Cardiac septum (tissue), 1 donor: ENCODE results near the gene STUM. TPM values are rescaled to one million over a fixed set of nuclear protein-coding genes. Genes with fewer than 3 reads are reported as not detected.

ENCODE experiments used
- DNase-seq: peaks from one replicate; pipeline ENCODE4 v3.0.0-alpha.2; 2020; ENCODE audit warnings: low spot score
- intact Hi-C: fragments of 100-400 bp; cut with DNase I; formaldehyde crosslinking; loops from one replicate; pipeline ENCODE4 v1.14.0; 2022
- total RNA-seq: library from RNA; stranded (reverse); fragmentation: NEBNext Ultra II Directional; extraction: Animal tissue kit (Norgen Biotek cat#: 25700); gene quantifications from one replicate; pipeline ENCODE4 v1.2.1, GENCODE V29; 2021
- donor health status: DM: no; HTN: no; CAD: no.

Gene STUM
- total RNA-seq, 1 donor from 2014 or later = 0.78 TPM

DNA sequence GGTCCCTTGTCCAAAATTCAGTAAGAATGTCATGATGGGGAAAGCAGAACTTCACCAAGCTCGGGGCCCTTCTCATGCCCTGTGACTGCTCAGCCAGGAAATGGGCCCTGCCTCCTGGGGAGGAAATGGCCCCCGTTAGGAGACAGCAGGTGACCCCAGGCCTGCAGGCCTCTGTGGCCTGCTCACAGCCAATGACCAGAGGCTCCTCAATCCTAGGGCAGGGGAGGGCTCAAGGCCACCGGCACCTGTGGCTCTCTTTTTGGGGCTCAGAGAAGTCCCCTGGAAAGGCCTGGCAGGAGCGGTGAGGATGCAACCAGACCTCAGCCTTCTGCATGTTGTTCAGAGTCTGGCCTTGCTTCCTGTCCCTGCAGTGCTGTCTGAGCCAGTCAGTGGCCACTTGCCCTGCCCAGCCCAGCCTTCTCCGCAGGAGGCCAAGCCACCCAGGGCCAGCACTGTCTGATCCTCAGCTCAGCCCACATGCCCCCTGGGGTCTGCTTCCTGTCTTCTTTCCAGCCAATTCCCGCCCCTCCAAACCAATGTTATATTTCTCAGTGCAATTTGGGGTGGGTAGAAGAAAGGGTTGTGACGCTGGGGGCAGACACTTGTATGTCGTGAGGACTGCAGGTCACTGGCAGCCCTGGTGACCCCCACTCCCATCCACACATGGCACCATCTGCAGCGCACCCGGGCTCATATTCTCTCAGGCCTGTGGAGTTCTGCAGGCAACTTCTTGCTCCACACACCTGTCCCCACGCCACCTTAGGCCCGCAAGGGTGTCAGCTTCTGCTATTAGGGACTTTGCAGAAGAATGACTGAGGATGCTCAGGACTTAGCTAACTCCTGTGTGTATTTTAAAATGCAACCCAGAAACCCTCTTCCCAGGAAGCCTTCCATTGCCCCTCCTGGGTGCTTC is 106.9 kb downstream of the STUM start:
- no peak for DNase-seq
- intact Hi-C loops = no loop called here

DNA sequence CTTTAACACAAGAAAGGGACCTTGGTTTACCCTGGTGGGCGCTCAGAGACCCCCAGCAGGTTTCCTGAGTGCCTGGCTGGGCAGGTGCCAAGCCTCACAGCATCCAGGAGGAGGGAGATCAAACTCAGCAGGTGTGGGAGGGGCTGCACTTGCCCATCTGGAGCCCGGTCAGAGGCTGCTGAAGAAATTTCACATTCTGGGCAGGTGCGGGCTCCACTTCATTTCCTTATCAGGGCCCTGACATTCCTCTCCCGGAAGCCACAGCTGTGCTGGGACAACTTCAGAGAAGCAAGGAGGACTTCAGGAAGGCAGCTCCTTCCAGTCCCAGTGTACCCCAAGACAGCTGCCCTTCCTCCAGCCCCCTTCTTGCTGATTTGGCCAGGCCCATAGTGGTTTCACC is 107.6 kb downstream of the STUM start:
- no peak for DNase-seq
- intact Hi-C loops = no loop called here

DNA sequence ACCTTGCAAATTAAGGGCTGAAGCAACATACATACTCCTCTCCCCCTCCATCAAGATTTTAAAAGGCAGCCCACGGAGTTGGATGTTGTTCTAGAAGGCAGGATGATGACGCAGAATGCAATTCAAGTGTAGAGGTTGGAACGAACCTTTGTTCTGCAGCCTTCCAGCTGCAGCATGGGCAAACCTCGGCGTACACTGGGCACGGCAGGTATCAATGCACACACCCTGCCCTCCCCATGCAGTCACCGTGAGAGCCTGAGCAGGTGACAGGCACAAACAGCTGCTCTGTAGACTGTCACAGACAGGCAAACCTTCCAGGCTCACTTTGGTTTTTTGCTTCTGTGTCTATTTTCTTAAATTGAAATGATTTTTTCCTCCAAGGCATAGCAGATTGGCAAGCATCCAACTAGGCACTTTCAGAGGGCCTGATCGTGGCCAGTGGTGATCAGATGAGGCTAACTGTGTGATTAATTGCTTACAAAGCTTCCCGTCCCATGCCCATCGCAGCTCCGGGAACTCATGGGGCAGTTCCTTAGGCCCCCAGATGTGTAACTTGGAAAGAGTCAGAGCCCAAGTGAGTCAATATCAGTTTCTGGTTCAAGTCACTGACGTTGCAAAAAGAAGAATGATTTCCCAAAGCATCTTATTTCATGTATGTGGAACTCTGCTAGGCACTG is 108.2 kb downstream of the STUM start:
- no peak for DNase-seq
- intact Hi-C loops = no loop called here

DNA sequence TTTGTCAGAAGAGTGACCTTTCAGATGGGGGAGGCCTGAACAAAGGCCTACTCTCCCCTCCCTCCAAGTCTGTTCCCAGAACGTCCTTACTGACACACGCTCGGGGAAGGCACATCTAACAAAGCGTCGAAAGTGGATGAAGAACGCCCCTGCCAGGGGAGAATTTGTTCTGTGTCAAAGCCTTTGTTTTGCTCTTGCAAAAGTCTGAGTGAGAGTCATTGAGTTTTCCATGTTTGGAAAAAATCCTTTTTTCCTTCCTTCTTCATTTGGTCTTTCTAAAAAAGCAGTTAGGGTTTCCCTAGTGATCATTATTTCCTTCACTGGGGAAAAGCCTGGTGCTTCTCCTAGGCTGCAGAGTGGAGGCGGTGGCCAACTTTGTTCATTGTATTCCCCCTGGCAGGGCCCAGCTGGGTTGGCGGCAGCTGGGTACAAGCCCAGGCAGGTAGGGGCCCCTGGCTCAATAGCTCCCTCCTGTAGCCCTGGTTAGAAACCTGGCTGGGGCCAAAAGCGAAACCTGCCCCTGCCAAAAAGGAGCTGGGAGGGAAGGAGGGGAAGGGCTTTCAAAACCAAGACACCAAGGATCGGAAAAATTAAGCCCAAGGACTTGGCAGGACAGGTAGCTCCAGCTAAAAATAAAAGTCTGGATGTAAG is 109.5 kb downstream of the STUM start:
- intact Hi-C loops = no loop called here
- no peak for DNase-seq

DNA sequence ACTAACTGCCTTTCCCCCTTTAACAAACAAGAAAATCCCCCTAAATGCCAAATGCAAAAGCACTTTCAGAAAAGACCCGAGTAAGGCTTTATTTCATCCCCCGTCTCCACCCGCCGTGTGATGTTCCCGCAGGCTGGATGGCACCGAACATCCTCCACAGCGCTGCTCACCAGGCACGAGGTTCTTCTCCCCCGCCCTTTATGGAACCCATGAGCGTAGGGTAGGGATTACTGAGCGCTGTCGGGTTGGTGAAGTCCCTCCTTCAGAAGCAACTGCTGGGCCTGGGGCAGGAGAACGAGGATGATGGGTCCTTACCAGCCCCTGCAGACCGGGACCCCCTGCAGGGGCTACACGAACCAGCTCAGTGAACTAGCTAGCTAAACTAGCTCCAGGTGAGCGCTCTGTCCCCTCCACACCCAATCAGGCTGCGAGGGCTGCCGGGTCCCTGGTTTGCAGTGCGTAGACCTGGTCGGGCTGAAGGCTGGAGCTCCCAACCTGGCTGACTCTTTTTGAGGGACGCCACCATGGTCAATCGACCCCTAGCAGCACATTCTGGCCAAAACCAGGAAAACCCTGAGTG is 110.1 kb downstream of the STUM start:
- DNase-seq = no peak
- intact Hi-C loops = no loop called here

Other genes starting within 250 kb of the STUM start
- gene LIN9, start 239.6 kb upstream of the STUM start, total RNA-seq = 13.1 TPM
- gene PARP1, start 140.7 kb upstream of the STUM start, total RNA-seq = 87.1 TPM
- gene ITPKB, start 190.5 kb downstream of the STUM start, total RNA-seq = 10.5 TPM